ENCODE results near the gene HDAC4. TPM values are rescaled to one million over a fixed set of nuclear protein-coding genes. Genes with fewer than 3 reads are reported as not detected.

The HDAC4 gene
- total and polyA plus RNA-seq, 2 of the 8 experiments (the other 6 are each of a cell fraction or from before 2014, with no cell fraction given): 15.4 to 31.5 TPM

DNA sequence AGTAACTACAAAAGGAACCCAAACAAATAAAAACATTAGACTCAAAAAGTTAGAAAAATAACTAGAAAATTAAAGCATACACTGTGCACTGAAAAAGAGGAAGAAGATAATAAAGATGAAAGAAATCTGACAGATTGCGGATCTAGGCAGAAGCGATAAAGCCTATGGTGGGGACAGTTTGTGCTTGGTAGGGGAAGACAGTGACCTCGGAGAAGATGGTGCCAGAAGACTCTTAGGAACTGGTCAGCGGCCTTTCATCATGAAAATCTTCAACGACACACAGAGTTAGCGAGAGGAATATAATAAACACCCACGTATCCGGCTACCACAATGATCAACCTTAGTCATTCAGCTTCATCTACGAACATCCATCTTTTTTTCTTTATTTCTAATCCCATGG lies 180.5 kb downstream of the HDAC4 start:
- no peak overlapping the region for H2AK5ac ChIP-seq (ENCODE audit: low read depth, low read length)
- WGBS, 2 experiments (ENCODE audit: extremely low coverage in 1 of 2, insufficient coverage in 1 of 2, insufficient read length in 1 of 2, insufficient replicate concordance in 2 of 2, low coverage in 1 of 2, low lambda C conversion rate in 2 of 2, missing lambda C conversion rate in 1 of 2): 92% methylated on average over 9 of the region's 9 CpGs; no CpG with 5 or more reads in 1 of the 2 experiments
- no peak for TF ChIP-seq ATF3 (IDR thresholded peaks at IDR 0.05; ENCODE audit: insufficient read depth, low read depth, low read length)
- no peak for TF ChIP-seq JUN (IDR thresholded peaks at IDR 0.05; ENCODE audit: low read depth, low read length)
- TF ChIP-seq RFX5 (IDR thresholded peaks at IDR 0.05; ENCODE audit: borderline replicate concordance, low read depth, low read length): no peak
- no peak for TF ChIP-seq SP2 (IDR thresholded peaks at IDR 0.05; ENCODE audit: low read length)
- no peak for TF ChIP-seq BCL11A (IDR thresholded peaks at IDR 0.05; ENCODE audit: low read depth in 2 of 2, low read length in 2 of 2)
- TF ChIP-seq PHF8 (conservative IDR thresholded peaks at IDR 0.05; ENCODE audit: low read depth, low read length): no peak
- no peak for TF ChIP-seq KDM5A (IDR thresholded peaks at IDR 0.05; ENCODE audit: low read length)
- no peak for TF ChIP-seq TAF7 (optimal IDR thresholded peaks at IDR 0.05; ENCODE audit: borderline replicate concordance, low read depth, low read length)
- TF ChIP-seq HDAC2 (IDR thresholded peaks at IDR 0.05; ENCODE audit: borderline replicate concordance in 1 of 2, low read depth in 2 of 2, low read length in 2 of 2): no peak
- TF ChIP-seq CHD2 (IDR thresholded peaks at IDR 0.05; ENCODE audit: low read length): no peak
- TF ChIP-seq SRF (IDR thresholded peaks at IDR 0.05; ENCODE audit: low read depth, low read length): no peak
- no peak for TF ChIP-seq CHD1 (IDR thresholded peaks at IDR 0.05; ENCODE audit: low read depth, low read length)
- no peak for TF ChIP-seq CTBP2 (IDR thresholded peaks at IDR 0.05; ENCODE audit: borderline replicate concordance, insufficient read depth, insufficient read length, low read length)

More for the DNA sequence above, 180.5 kb downstream of the HDAC4 start:
- H3K9me3 ChIP-seq (ENCODE audit: insufficient read depth in 2 of 2, low read depth in 1 of 2, low read length in 1 of 2): no peaks in the 10 kb centered on the region
- H3K36me3 ChIP-seq (ENCODE audit: control insufficient read depth in 2 of 4, insufficient read depth in 4 of 4, low read length in 3 of 4): no peaks in the 10 kb centered on the region
- H2AFZ ChIP-seq (ENCODE audit: low read length): no peak overlapping the region
- no peak overlapping the region for H3K14ac ChIP-seq (ENCODE audit: insufficient read length)
- no peak overlapping the region for H3K56ac ChIP-seq (replicated peaks; ENCODE audit: insufficient read length, low read depth, low read length)
- no peaks in the 10 kb centered on the region for H3K23me2 ChIP-seq (ENCODE audit: low read depth, low read length)
- no peak overlapping the region for H2BK120ac ChIP-seq (replicated peaks; ENCODE audit: low read depth, low read length)
- H3K4me2 ChIP-seq (ENCODE audit: insufficient read depth in 1 of 2, low read depth in 2 of 2, low read length in 2 of 2): no peak overlapping the region
- peaks cover 20% of the 10 kb centered on the region for H3K79me1 ChIP-seq (ENCODE audit: low read depth, low read length)
- no peak overlapping the region for H3K9ac ChIP-seq (replicated peaks in 1 of 4; ENCODE audit: extremely low read depth in 1 of 4, low read depth in 3 of 4, low read length in 3 of 4)
- DNase-seq (ENCODE audit: low read depth in 1 of 2, low spot score in 2 of 2) (no peak), FAIRE-seq (no peak)
- no peak overlapping the region for H2BK12ac ChIP-seq (ENCODE audit: low read depth, low read length)
- no peak overlapping the region for H4K5ac ChIP-seq (ENCODE audit: insufficient read length, low read depth, low read length)
- H3K23ac ChIP-seq (ENCODE audit: insufficient read length): no peak overlapping the region
- no peak overlapping the region for H3K18ac ChIP-seq (ENCODE audit: extremely low read depth, low read length)
- ChIA-PET POLR2A (ENCODE audit: partially characterized antibody) (no interaction called here), CTCF (ENCODE audit: partially characterized antibody) (interaction anchor here (1.2 to 1.3 kb wide), 3 partner anchors 25 to 76 kb away, joined by 3 read pairs; no protein-coding TSS in a partner anchor)
- no peak overlapping the region for H3K27ac ChIP-seq (ENCODE audit: low read depth, low read length)
- H3K27me3 ChIP-seq (replicated peaks in 1 of 4; ENCODE audit: control insufficient read depth in 3 of 4, extremely low read depth in 1 of 4, insufficient read depth in 3 of 4, low read length in 3 of 4): no peaks in the 10 kb centered on the region
- peaks cover 0 to 83% of the 10 kb centered on the region in 2 experiments; a peak in 2 of 4 replicates for H3K79me2 ChIP-seq (ENCODE audit: control insufficient read depth in 1 of 2, insufficient read depth in 2 of 2, low read length in 2 of 2)
- H2BK15ac ChIP-seq (ENCODE audit: low read length): no peak overlapping the region
- no peak overlapping the region for H3K4ac ChIP-seq (replicated peaks; ENCODE audit: insufficient read length, low read depth, low read length)
- H4K91ac ChIP-seq (replicated peaks; ENCODE audit: insufficient read length, low read length): no peak overlapping the region
- H3K4me1 ChIP-seq (replicated peaks in 1 of 4; ENCODE audit: control insufficient read depth in 3 of 4, insufficient read depth in 4 of 4, low read length in 3 of 4): peaks cover 0 to 9% (median 4%) of the 10 kb centered on the region in 4 experiments; a peak in 4 of 7 replicates
- H3K4me3 ChIP-seq (ENCODE audit: extremely low read depth in 1 of 4, insufficient read depth in 2 of 4, low read depth in 3 of 4, low read length in 4 of 4): no peak overlapping the region
- no peak overlapping the region for H4K8ac ChIP-seq (ENCODE audit: extremely low read depth, insufficient read depth, low read length)
- peaks cover 7 to 11% of the 10 kb centered on the region in 2 experiments for H4K20me1 ChIP-seq (replicated peaks in 1 of 2; ENCODE audit: control insufficient read depth in 1 of 2, insufficient read depth in 2 of 2, low read length in 2 of 2)
- H2BK20ac ChIP-seq (ENCODE audit: low read length): no peak overlapping the region
- H2BK5ac ChIP-seq (ENCODE audit: low read depth, low read length): no peak overlapping the region

Measured in H1 (cell line).